Ovary (tissue), 3 donors: ENCODE data around the gene OPRD1.
"Not testable (repeated sequence)": the region's sequence is repeated elsewhere in the genome, so short reads cannot be mapped to it uniquely, and the experiment has no call there.

ENCODE experiments used
- POLR2A ChIP-seq: fragments of 450-650 bp; IDR thresholded peaks from one replicate; pipeline ENCODE4 v1.6.1; 2017; ENCODE audit warnings: antibody characterized with exemption, mild to moderate bottlenecking, moderate library complexity
- TF ChIP-seq, protein P1 (sequence below), 3 donors: fragments of 450-650 bp in 2 of 3; fragments of 200-600 bp in 1 of 3; IDR thresholded peaks; one replicate each; pipeline versions ENCODE4 v1.5.1 to v1.8.0; 2016 to 2022; ENCODE audit warnings: antibody characterized with exemption in 3 of 3, mild to moderate bottlenecking in 1 of 3
- donor health status: DM: no; HTN: no; CAD: no.

DNA sequence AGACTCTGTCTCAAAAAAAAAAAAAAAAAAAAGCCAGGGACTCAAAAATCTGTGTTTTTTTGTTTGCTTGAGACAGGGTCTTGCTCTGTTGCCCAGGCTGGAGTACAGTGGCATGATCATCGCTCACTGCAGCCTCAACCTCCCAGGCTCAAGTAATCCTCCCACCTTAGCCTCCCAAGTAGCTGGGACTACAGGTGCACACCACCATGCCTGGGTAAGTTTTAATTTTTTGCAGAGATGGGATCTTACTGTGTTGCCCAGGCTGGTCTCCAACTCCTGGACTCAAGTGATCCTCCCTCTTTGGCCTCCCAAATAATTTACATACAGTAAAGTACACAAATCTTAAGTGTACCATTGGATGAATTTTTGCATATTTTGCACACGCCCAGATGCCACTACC, 20.0 kb upstream of the OPRD1 start:
- TF ChIP-seq POLR2A: not testable (repeated sequence)
- TF ChIP-seq, protein P1, sequence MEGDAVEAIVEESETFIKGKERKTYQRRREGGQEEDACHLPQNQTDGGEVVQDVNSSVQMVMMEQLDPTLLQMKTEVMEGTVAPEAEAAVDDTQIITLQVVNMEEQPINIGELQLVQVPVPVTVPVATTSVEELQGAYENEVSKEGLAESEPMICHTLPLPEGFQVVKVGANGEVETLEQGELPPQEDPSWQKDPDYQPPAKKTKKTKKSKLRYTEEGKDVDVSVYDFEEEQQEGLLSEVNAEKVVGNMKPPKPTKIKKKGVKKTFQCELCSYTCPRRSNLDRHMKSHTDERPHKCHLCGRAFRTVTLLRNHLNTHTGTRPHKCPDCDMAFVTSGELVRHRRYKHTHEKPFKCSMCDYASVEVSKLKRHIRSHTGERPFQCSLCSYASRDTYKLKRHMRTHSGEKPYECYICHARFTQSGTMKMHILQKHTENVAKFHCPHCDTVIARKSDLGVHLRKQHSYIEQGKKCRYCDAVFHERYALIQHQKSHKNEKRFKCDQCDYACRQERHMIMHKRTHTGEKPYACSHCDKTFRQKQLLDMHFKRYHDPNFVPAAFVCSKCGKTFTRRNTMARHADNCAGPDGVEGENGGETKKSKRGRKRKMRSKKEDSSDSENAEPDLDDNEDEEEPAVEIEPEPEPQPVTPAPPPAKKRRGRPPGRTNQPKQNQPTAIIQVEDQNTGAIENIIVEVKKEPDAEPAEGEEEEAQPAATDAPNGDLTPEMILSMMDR (IDR thresholded peaks at IDR 0.05): not testable (repeated sequence)
